HEK293T (cell line): ENCODE measurements around the gene NFATC1.

Source experiments
- CTCF ChIA-PET: fragments of 350-600 bp; formaldehyde crosslinking; extraction: SDS; loops from one replicate; lab custom pipeline; 2021; ENCODE audit warnings: antibody characterized with exemption, inconsistent platforms; lab: Yijun Ruan, JAX
- POLR2A ChIA-PET: fragments of 350-600 bp; formaldehyde crosslinking; extraction: SDS; loops from one replicate; lab custom pipeline; 2020; ENCODE audit warnings: antibody characterized with exemption, inconsistent platforms; lab: Yijun Ruan, JAX
- DNase-seq: peaks from one replicate; pipeline ENCODE4 v3.0.0; 2012; ENCODE audit warnings: mixed read lengths; ENCODE audit errors: extremely low spot score
- ARNT ChIP-seq: fragments of 450-650 bp; IDR thresholded peaks from 2 replicates; pipeline ENCODE4 v1.6.1; 2017; ENCODE audit warnings: mild to moderate bottlenecking
- BHLHE40 ChIP-seq: fragments of 450-650 bp; IDR thresholded peaks from 2 replicates; pipeline ENCODE4 v1.6.1; 2016; ENCODE audit warnings: mild to moderate bottlenecking, moderate library complexity, borderline replicate concordance
- CTBP1 ChIP-seq: fragments of 450-650 bp; IDR thresholded peaks from 2 replicates; pipeline ENCODE4 v1.6.1; 2016; ENCODE audit warnings: borderline replicate concordance
- ELF4 ChIP-seq: fragments of 450-650 bp; IDR thresholded peaks from 2 replicates; pipeline ENCODE4 v1.6.1; 2017; ENCODE audit warnings: antibody characterized with exemption
- FOXA1 ChIP-seq: fragments of 450-650 bp; IDR thresholded peaks from 2 replicates; pipeline ENCODE4 v1.6.1; 2016; ENCODE audit warnings: mild to moderate bottlenecking
- FOXK2 ChIP-seq: fragments of 450-650 bp; IDR thresholded peaks from 2 replicates; pipeline ENCODE4 v1.6.1; 2016; ENCODE audit warnings: mild to moderate bottlenecking
- FOXM1 ChIP-seq: fragments of 450-650 bp; IDR thresholded peaks from 2 replicates; pipeline ENCODE4 v1.6.1; 2017; ENCODE audit warnings: mild to moderate bottlenecking, borderline replicate concordance
- HDGF ChIP-seq: fragments of 450-650 bp; IDR thresholded peaks from 2 replicates; pipeline ENCODE4 v1.6.1; 2017; ENCODE audit warnings: antibody characterized with exemption, borderline replicate concordance
- L3MBTL2 ChIP-seq: fragments of 450-650 bp; conservative IDR thresholded peaks from 2 replicates; pipeline ENCODE4 v1.6.1; 2016; ENCODE audit warnings: mild to moderate bottlenecking
- LEF1 ChIP-seq: fragments of 450-650 bp; IDR thresholded peaks from 2 replicates; pipeline ENCODE4 v1.6.1; 2017; ENCODE audit warnings: mild to moderate bottlenecking, borderline replicate concordance
- NFRKB ChIP-seq: fragments of 450-650 bp; IDR thresholded peaks from 2 replicates; pipeline ENCODE4 v1.6.1; 2016; ENCODE audit warnings: mild to moderate bottlenecking, moderate library complexity
- PKNOX1 ChIP-seq: fragments of 450-650 bp; IDR thresholded peaks from 2 replicates; pipeline ENCODE4 v1.6.1; 2016
- SP1 ChIP-seq: fragments of 450-650 bp; IDR thresholded peaks from 2 replicates; pipeline ENCODE4 v1.6.1; 2017
- SUZ12 ChIP-seq: fragments of 450-650 bp; IDR thresholded peaks from 2 replicates; pipeline ENCODE4 v1.6.1; 2016; ENCODE audit warnings: mild to moderate bottlenecking
- TARDBP ChIP-seq: fragments of 450-650 bp; IDR thresholded peaks from 2 replicates; pipeline ENCODE4 v1.6.1; 2016
- ZNF384 ChIP-seq: fragments of 450-650 bp; IDR thresholded peaks from 2 replicates; pipeline ENCODE4 v1.6.1; 2016

NFATC1 gene

GRCh38 chr18:79355433-79356335 lies 40.0 kb upstream of the NFATC1 start:
- ChIA-PET POLR2A (no interaction called here), CTCF (no interaction called here)
- TF ChIP-seq SUZ12 (no peak), FOXM1 (no peak), BHLHE40 (no peak), FOXA1 (no peak), CTBP1 (no peak), L3MBTL2 (no peak), ARNT (no peak), ZNF384 (no peak), HDGF (no peak), FOXK2 (no peak), SP1 (no peak), NFRKB (no peak), ELF4 (no peak)
- no peak for DNase-seq

GRCh38 chr18:79356435-79356834 lies 39.3 kb upstream of the NFATC1 start:
- CTCF ChIA-PET, result no interaction called here
- no peak for TF ChIP-seq LEF1
- TF ChIP-seq FOXK2, result no peak
- POLR2A ChIA-PET, result no interaction called here
- no peak for DNase-seq

GRCh38 chr18:79360933-79361332 lies 34.8 kb upstream of the NFATC1 start:
- no peak for DNase-seq
- ChIA-PET CTCF (no interaction called here), POLR2A (no interaction called here)
- TF ChIP-seq PKNOX1, result no peak
- TF ChIP-seq TARDBP, result no peak
- TF ChIP-seq ARNT, result no peak
- TF ChIP-seq SUZ12, result no peak
- TF ChIP-seq FOXM1, result no peak
- TF ChIP-seq SP1, result no peak

- CTCF ChIA-PET, result no interaction called here
These were observed 33.8 kb upstream of the NFATC1 start for GRCh38 chr18:79361766-79362522.

GRCh38 chr18:79365701-79366100 lies 30.0 kb upstream of the NFATC1 start:
- ChIA-PET POLR2A (no interaction called here), CTCF (no interaction called here)
- no peak for DNase-seq
- TF ChIP-seq FOXK2, result no peak
- no peak for TF ChIP-seq PKNOX1
- TF ChIP-seq BHLHE40, result no peak

More at GRCh38 chr18:79361766-79362522, 33.8 kb upstream of the NFATC1 start:
- TF ChIP-seq FOXA1 (no peak), BHLHE40 (no peak), NFRKB (no peak), FOXK2 (no peak), SUZ12 (no peak), SP1 (no peak), PKNOX1 (no peak), TARDBP (no peak), FOXM1 (no peak), ARNT (no peak), LEF1 (no peak), ZNF384 (no peak), CTBP1 (no peak), L3MBTL2 (no peak), HDGF (no peak), ELF4 (no peak)
- no peak for DNase-seq
- POLR2A ChIA-PET, result no interaction called here

GRCh38 chr18:79366177-79367094 lies 29.3 kb upstream of the NFATC1 start:
- POLR2A ChIA-PET, result no interaction called here
- no peak for TF ChIP-seq SP1
- no peak for TF ChIP-seq SUZ12
- no peak for TF ChIP-seq LEF1
- no peak for TF ChIP-seq FOXM1
- no peak for TF ChIP-seq HDGF
- no peak for TF ChIP-seq TARDBP
- no peak for TF ChIP-seq ELF4
- TF ChIP-seq L3MBTL2, result no peak
- TF ChIP-seq FOXA1, result no peak
- TF ChIP-seq PKNOX1, result no peak
- TF ChIP-seq NFRKB, result no peak
- no peak for TF ChIP-seq CTBP1
- no peak for TF ChIP-seq ARNT
- TF ChIP-seq BHLHE40, result no peak
- no peak for TF ChIP-seq FOXK2
- no peak for TF ChIP-seq ZNF384
- CTCF ChIA-PET, result no interaction called here
- DNase-seq, result no peak
